ENCODE data around the gene PIK3CG.
A peak's percentile ranks its signal among the peaks of the same experiment; 100 is the strongest.

PIK3CG gene

DNA sequence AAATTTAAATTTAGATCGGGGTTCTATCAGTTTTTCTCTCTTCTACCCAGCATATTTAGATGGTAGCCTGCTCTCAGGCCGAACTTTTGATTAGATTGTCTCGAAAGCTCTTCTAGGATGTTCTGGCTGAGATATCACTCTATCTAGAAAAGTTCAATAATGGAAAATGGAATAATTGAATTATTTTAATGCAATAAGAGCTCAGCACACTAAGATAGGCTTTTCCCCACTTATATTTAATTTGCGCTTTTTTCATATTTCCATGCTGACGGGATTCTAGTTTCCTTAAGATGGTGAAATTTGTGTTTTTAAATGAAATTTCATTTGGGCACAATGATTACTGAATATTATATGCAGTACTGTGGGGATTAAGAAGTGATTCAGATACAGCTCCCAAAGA lies 73.7 kb downstream of the PIK3CG start:
- H3K27ac ChIP-seq (ENCODE audit: low read depth, low read length, poor library complexity, severe bottlenecking): no peak overlapping the region
- H3K36me3 ChIP-seq (ENCODE audit: insufficient read depth, low read length): no peaks in the 10 kb centered on the region
- H3K4me3 ChIP-seq (ENCODE audit: low read depth, low read length, poor library complexity, severe bottlenecking): no peak overlapping the region
- H3K4me1 ChIP-seq (ENCODE audit: insufficient read depth, low read length, severe bottlenecking): no peaks in the 10 kb centered on the region
- no peak overlapping the region for H3K4me2 ChIP-seq (ENCODE audit: low read length)
- H3F3A ChIP-seq (ENCODE audit: insufficient read depth, low read length): no peaks in the 10 kb centered on the region
- H3K79me2 ChIP-seq (ENCODE audit: insufficient read depth, low read length): no peaks in the 10 kb centered on the region
- no peaks in the 10 kb centered on the region for H4K20me1 ChIP-seq (ENCODE audit: insufficient read depth, low read length)
- H3K9ac ChIP-seq (ENCODE audit: low read length): no peak overlapping the region
- no peaks in the 10 kb centered on the region for H3K27me3 ChIP-seq (ENCODE audit: insufficient read depth, low read length)
- no peaks in the 10 kb centered on the region for H3K9me3 ChIP-seq (ENCODE audit: low read length)
- TF ChIP-seq, protein P1, sequence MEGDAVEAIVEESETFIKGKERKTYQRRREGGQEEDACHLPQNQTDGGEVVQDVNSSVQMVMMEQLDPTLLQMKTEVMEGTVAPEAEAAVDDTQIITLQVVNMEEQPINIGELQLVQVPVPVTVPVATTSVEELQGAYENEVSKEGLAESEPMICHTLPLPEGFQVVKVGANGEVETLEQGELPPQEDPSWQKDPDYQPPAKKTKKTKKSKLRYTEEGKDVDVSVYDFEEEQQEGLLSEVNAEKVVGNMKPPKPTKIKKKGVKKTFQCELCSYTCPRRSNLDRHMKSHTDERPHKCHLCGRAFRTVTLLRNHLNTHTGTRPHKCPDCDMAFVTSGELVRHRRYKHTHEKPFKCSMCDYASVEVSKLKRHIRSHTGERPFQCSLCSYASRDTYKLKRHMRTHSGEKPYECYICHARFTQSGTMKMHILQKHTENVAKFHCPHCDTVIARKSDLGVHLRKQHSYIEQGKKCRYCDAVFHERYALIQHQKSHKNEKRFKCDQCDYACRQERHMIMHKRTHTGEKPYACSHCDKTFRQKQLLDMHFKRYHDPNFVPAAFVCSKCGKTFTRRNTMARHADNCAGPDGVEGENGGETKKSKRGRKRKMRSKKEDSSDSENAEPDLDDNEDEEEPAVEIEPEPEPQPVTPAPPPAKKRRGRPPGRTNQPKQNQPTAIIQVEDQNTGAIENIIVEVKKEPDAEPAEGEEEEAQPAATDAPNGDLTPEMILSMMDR (IDR thresholded peaks at IDR 0.05; ENCODE audit: low read length): no peak
- no peak for TF ChIP-seq EZH2 (IDR thresholded peaks at IDR 0.05; ENCODE audit: borderline replicate concordance, low read length)
- H3K9me2 ChIP-seq (ENCODE audit: low read depth, low read length): no peaks in the 10 kb centered on the region
- no peak overlapping the region for H2AFZ ChIP-seq (ENCODE audit: low read length)

DNA sequence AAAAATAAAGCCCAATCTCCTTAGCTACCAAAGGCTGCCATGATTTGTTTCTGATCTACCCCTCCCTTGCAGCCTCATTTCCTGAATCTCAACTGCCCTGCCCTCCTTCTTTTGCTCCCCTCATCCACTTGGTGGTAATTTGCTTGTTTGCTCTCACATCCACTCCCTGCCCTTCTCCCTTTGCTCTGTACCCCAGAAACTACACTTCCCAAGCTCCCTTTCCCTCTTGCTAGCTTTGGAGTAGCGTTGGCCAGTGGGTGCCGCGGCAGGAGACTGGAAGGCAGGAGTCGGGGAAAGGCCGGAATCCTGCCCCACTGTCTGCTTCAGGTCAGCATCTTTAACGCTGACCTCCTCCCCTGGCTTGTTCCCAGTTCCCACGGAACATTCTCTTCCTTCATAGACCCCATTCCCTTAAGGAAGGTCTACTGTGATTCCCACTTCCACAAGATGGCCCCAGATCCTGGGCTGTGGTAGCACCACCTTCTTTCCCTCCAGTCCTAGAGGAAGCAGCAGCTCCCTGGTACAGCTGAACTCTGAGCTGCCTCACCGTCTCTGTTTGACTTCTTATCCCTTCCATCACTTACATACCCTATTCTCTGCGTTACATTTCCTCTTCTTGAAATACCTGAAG lies 79.1 kb downstream of the PIK3CG start:
- H2AFZ ChIP-seq (ENCODE audit: low read length): no peak overlapping the region

DNA sequence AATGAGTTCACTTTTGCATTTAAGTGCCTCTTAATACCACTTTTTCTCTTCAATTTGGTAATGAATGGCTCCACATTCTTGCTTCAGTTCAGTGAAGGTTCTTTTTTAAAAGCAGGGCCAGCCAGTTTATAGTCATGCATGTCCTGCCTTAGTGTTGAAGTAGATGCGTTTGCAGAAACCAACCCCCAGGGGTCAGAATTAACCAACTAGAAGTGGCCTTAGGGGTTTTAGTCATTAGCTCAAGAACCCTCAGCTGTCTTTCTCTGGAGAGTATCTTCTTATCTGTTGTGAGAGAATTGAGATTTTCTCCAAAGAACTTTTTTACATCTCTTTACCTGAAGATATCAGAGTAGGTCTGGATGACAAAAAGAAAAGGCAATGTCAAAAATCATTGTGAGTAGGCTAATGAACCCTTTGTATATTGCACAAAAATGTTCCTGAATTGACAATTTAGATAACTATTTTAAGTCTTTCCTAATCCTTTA lies 82.2 kb downstream of the PIK3CG start:
- H3K27me3 ChIP-seq (ENCODE audit: insufficient read depth, low read length): peaks cover 5% of the 10 kb centered on the region; the same call in 1 of the 2 replicates
- H3K9me2 ChIP-seq (ENCODE audit: low read depth, low read length): no peaks in the 10 kb centered on the region
- H3K79me2 ChIP-seq (ENCODE audit: insufficient read depth, low read length): no peaks in the 10 kb centered on the region
- no peaks in the 10 kb centered on the region for H3K36me3 ChIP-seq (ENCODE audit: insufficient read depth, low read length)
- TF ChIP-seq, protein P1 (IDR thresholded peaks at IDR 0.05; ENCODE audit: low read length): peak; percentile 88
- TF ChIP-seq EZH2 (IDR thresholded peaks at IDR 0.05; ENCODE audit: borderline replicate concordance, low read length): no peak
- H3K4me2 ChIP-seq (ENCODE audit: low read length): no peak overlapping the region
- no peaks in the 10 kb centered on the region for H3K4me1 ChIP-seq (ENCODE audit: insufficient read depth, low read length, severe bottlenecking)
- H3K9me3 ChIP-seq (ENCODE audit: low read length): no peaks in the 10 kb centered on the region
- H4K20me1 ChIP-seq (ENCODE audit: insufficient read depth, low read length): no peaks in the 10 kb centered on the region
- no peaks in the 10 kb centered on the region for H3F3A ChIP-seq (ENCODE audit: insufficient read depth, low read length)
- no peak overlapping the region for H2AFZ ChIP-seq (ENCODE audit: low read length)
- H3K27ac ChIP-seq (ENCODE audit: low read depth, low read length, poor library complexity, severe bottlenecking): no peak overlapping the region
- H3K9ac ChIP-seq (ENCODE audit: low read length): no peak overlapping the region
- H3K4me3 ChIP-seq (ENCODE audit: low read depth, low read length, poor library complexity, severe bottlenecking): no peak overlapping the region

More for the DNA sequence above, 79.1 kb downstream of the PIK3CG start:
- Histone ChIP-seq H3K9me3 (ENCODE audit: low read length) (no peaks in the 10 kb centered on the region), H3K9me2 (ENCODE audit: low read depth, low read length) (no peaks in the 10 kb centered on the region), H3K4me1 (ENCODE audit: insufficient read depth, low read length, severe bottlenecking) (no peaks in the 10 kb centered on the region), H4K20me1 (ENCODE audit: insufficient read depth, low read length) (no peaks in the 10 kb centered on the region), H3K4me3 (ENCODE audit: low read depth, low read length, poor library complexity, severe bottlenecking) (no peak overlapping the region), H3K9ac (ENCODE audit: low read length) (no peak overlapping the region), H3K4me2 (ENCODE audit: low read length) (no peak overlapping the region), H3K79me2 (ENCODE audit: insufficient read depth, low read length) (no peaks in the 10 kb centered on the region), H3K27me3 (ENCODE audit: insufficient read depth, low read length) (peaks cover 4% of the 10 kb centered on the region; the same call in 1 of the 2 replicates), H3K36me3 (ENCODE audit: insufficient read depth, low read length) (no peaks in the 10 kb centered on the region), H3K27ac (ENCODE audit: low read depth, low read length, poor library complexity, severe bottlenecking) (no peak overlapping the region), H3F3A (ENCODE audit: insufficient read depth, low read length) (no peaks in the 10 kb centered on the region)
- TF ChIP-seq, protein P1 (IDR thresholded peaks at IDR 0.05; ENCODE audit: low read length): no peak
- TF ChIP-seq EZH2 (IDR thresholded peaks at IDR 0.05; ENCODE audit: borderline replicate concordance, low read length): no peak
